GM21423 (cell line): ENCODE results near the gene HNRNPA0.

ENCODE experiments used
- ATAC-seq: cut with Tn5 transposase; IDR thresholded peaks from one replicate; pipeline ENCODE4 v1.9.1; 2021; ENCODE audit warnings: mild to moderate bottlenecking, moderate library complexity; ENCODE audit not compliant: unreplicated experiment

Gene HNRNPA0

DNA sequence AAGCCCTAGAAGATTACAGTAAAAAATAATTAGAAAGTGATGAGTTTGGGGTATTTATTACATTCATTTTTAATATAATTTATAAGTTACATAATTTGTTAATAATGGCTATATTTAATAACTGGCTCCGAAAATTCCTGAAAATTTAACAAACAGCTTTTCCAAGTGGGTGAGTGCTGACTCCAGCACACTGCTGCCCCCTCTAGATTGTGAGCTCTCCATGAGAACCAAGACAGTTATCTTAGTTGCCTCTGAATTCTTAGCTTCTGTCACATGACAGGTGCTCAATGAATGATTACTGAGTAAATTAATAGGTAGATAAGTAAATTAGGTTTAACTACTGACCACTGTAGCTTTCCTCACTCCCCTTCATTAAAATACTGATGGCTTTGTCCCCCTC lies 26.1 kb downstream of the HNRNPA0 start:
- ATAC-seq, result no peak

DNA sequence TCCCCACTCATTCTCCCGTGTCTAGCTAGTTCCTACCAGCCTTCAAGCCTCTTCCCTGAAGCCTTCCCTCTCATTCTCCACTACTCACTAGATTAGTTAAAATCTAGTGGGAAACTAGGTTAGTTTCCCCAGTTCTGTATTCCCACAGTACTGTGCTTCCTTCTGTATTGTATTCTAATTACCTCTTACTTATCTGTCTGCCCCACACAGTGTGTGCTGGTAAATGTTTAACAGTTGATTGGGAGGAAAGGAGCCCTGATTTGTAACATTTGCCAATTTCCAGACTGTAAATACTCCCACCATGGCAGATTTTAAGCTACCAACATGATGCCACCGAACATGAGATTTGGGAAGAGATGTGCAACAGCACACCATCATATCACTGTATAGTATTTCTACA lies 26.5 kb downstream of the HNRNPA0 start:
- ATAC-seq, result no peak

- ATAC-seq, result no peak
Measured at GRCh38 chr5:137724251-137724650, 29.9 kb downstream of the HNRNPA0 start.

GRCh38 chr5:137718611-137719010 lies 35.6 kb downstream of the HNRNPA0 start:
- no peak for ATAC-seq

DNA sequence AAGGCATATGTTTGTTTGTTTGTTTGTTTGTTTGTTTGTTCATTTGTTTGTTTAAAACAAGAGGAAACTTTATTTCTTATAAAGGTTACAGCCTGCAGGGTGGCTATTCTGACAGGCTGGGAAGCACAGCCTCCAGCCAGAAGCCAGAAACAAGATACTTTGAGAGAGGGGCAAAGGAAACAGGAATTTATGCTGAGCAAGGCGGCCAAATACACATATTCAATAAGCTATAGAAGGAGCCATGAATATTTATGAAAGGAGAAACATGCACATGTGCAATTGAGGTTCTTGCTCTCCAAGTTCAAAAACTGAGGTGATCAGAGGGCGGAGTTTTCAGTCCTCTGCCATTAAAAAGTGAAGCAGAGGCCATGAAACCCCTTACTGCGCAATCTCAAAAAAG lies 37.8 kb downstream of the HNRNPA0 start:
- ATAC-seq, result no peak

DNA sequence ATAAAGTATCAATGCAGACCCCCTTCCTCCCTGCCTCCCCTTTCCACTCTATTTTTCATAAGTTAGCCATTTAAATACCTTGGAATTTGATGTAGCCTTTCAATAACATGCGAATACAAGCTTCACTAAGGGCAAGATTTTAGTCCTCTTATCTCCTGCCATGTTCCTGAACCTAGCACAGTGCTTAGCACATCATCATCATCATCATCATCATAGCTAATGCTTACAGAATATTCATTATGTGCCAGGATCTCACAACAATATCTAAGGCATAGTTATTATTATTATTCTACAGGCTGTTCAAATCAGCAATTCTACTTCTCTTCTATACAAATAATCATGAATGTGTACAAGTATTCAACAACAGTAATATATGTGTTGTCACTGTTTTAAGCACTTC lies 38.7 kb downstream of the HNRNPA0 start:
- no peak for ATAC-seq

GRCh38 chr5:137714946-137715345 lies 39.2 kb downstream of the HNRNPA0 start:
- ATAC-seq, result no peak

DNA sequence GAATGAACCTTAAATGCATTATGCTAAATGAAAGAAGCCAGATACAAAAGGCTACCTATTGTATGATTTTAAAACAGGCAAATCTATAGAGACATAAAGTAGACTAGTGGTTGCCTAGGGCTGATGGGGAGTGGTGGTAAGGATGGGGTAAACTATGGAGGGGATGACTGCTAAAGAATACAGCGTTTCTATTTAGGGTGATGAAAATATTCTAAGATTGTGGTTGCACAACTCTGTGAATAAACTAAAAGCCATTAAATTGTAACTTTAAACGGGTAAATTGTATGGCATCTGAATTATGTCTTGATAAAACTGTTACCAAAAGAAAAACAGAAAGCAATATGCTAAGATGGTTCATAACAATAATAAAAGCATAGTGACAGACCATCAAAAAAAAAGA lies 39.7 kb downstream of the HNRNPA0 start:
- no peak for ATAC-seq

DNA sequence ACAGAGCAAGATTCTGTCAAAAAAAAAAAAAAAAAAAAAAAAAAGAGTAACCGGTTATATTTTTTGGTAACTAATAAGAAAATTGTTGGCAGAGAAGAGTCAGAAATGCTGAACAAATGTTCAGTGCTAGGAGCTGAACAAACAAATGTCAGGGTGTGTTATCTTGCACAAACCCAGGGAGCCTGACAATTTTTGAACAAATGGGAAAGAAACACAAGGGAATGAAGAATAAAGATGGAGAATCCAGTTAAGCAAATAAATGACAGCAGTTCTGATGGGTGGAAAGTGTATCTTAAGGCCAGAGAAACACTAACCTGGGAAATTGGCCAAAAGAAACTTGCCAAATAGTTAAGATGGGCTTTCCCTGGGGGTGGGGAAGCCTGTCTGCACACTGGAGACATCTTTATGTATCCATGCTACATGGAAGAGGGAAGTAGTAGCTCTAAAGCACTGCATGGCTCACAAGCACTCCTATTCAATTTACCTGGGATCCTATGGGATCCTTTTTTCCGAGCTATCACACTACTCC lies 42.0 kb downstream of the HNRNPA0 start:
- no peak for ATAC-seq

- no peak for ATAC-seq
Measured at GRCh38 chr5:137710086-137710485, 44.1 kb downstream of the HNRNPA0 start.

GRCh38 chr5:137708796-137709559 lies 45.2 kb downstream of the HNRNPA0 start:
- no peak for ATAC-seq

DNA sequence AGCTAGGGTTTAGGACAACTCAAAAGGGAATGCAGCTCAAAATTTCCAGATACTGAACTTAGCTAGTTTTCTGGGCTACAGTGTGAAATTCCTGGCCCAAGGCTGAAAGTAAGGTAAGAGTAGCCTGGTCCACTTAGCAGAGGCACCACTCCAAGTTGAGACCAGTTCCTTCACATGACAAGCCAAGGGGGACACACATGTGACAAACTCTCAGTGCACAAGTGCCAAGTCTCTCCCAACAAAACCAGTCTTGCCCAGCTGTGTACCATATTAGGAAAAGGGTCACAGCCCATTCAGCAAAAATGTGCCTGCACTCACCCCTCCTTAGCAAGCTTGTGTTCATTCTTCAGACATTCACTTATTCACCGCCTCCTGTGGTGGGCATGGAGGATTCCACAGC lies 46.1 kb downstream of the HNRNPA0 start:
- no peak for ATAC-seq

GRCh38 chr5:137706841-137707240 lies 47.3 kb downstream of the HNRNPA0 start:
- ATAC-seq, result no peak

- no peak for ATAC-seq
Measured at GRCh38 chr5:137705106-137705505, 49.1 kb downstream of the HNRNPA0 start.

DNA sequence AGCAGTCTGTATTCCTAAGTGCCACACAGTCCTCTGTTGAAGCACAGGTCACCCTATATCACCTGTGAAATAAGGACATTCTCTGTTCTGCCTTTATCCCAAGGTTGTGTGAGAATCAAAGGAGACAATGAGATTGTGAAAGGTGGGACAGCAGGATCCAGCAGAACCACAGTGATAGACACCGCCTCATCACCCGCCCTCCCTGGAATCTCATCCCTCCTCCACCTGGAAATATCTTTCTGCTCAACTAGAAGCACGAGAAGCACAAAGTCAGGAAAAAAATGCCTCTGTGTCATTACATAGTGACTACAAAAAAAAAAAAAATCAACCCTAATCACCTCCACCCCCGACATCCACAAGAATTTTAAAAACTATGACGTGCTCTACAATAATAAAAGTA lies 50.6 kb downstream of the HNRNPA0 start:
- ATAC-seq, result no peak

- ATAC-seq, result no peak
Measured at GRCh38 chr5:137700282-137700680, 53.9 kb downstream of the HNRNPA0 start.

GRCh38 chr5:137699336-137700281 lies 54.6 kb downstream of the HNRNPA0 start:
- no peak for ATAC-seq

DNA sequence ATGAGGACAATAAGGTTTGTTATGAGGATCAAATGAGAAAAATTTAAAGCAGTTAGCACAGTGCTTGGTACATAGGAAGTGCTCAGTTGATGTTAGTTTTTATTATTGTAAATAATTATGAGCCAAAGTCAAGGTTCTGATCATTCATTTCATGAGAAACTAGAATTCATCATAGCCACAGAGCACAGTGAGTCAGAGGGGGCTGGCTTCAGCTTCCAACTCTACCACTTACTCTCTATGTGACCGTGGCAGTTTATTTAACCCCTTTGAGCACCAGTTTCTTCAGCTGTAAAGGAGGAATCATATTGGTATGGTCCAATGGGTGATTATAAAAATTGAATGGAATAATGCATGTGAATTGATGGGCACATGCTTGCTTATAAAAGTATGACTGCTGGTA lies 57.7 kb downstream of the HNRNPA0 start:
- ATAC-seq, result no peak

GRCh38 chr5:137695651-137696428 lies 58.3 kb downstream of the HNRNPA0 start:
- ATAC-seq, result no peak
